Left lung (tissue), 10 donors: Measurements from ENCODE around the gene SLC4A5. TPM values are rescaled to one million over a fixed set of nuclear protein-coding genes. Genes with fewer than 3 reads are reported as not detected.
"Not testable (repeated sequence)": the region's sequence is repeated elsewhere in the genome, so short reads cannot be mapped to it uniquely, and the experiment has no call there.

Source experiments
- ATAC-seq: fragments of 200-7000 bp; cut with Tn5 transposase; one replicate; pipeline ENCODE4 v1.9.1; 2020; ENCODE audit warnings: moderate library complexity
- DNase-seq, 4 donors: peaks; one replicate each; pipeline ENCODE4 v3.0.0-alpha.2; 2013 to 2020
- H3K27ac ChIP-seq, 2 donors: fragments of 200-600 bp; sonication (generic) in 1 of 2; one replicate each; pipeline versions ENCODE4 v1.5.0 to v1.8.0; 2020 to 2021
- H3K27me3 ChIP-seq, 2 donors: fragments of 200-600 bp; sonication (generic) in 1 of 2; one replicate each; pipeline versions ENCODE4 v1.5.0 to v1.8.0; 2020 to 2021
- H3K36me3 ChIP-seq, 2 donors: fragments of 200-600 bp; sonication (generic) in 1 of 2; one replicate each; pipeline versions ENCODE4 v1.5.0 to v1.8.0; 2020 to 2021
- H3K4me1 ChIP-seq, 2 donors: fragments of 200-600 bp; one replicate each; pipeline ENCODE4 v1.8.0; 2021
- H3K4me3 ChIP-seq, 2 donors: fragments of 200-600 bp; sonication (generic) in 1 of 2; one replicate each; pipeline versions ENCODE4 v1.5.0 to v1.8.0; 2020 to 2021; ENCODE audit warnings: mild to moderate bottlenecking in 1 of 2
- H3K9me3 ChIP-seq, 2 donors: fragments of 200-600 bp; sonication (generic) in 1 of 2; one replicate each; pipeline versions ENCODE4 v1.5.0 to v1.8.0; 2020 to 2021
- CTCF ChIP-seq, 2 donors: fragments of 200-600 bp; sonication (generic) in 1 of 2; IDR thresholded peaks; one replicate each; pipeline versions ENCODE4 v1.5.0 to v1.8.0; 2021; ENCODE audit warnings: antibody characterized with exemption in 2 of 2
- intact Hi-C, 2 donors: fragments of 100-400 bp; cut with DNase I; formaldehyde crosslinking; loops; one replicate each; pipeline versions ENCODE4 v1.11.2 to v1.14.2; 2022
- polyA plus RNA-seq, 6 donors: library from polyadenylated mRNA; unstranded; fragments of 120-200 nt; gene quantifications; one replicate each; pipeline ENCODE4 v1.2.1, GENCODE V29; 2013; ENCODE audit not compliant: insufficient read length in 6 of 6
- total RNA-seq, 2 donors: library from RNA; stranded (reverse); fragmentation: NEBNext Ultra II Directional; extraction: Animal tissue kit (Norgen Biotek cat#: 25700); gene quantifications; one replicate each; pipeline ENCODE4 v1.2.1, GENCODE V29; 2021
- donor health status: DM: no; HTN: yes; CAD: no.
- donor health status: DM: no; HTN: no; CAD: no.

SLC4A5 gene
- total and polyA plus RNA-seq, 8 donors = 2.0 to 13.8 (median 8.0) TPM

- Histone ChIP-seq H3K36me3 (no peaks in the 10 kb centered on the region), H3K27ac (no peak overlapping the region), H3K4me3 (no peak overlapping the region), H3K9me3 (no peaks in the 10 kb centered on the region), H3K4me1 (no peaks in the 10 kb centered on the region), H3K27me3 (no peaks in the 10 kb centered on the region)
- intact Hi-C loops = no loop called here
- no peak for TF ChIP-seq CTCF (IDR thresholded peaks at IDR 0.05)
- ATAC-seq (no peak), DNase-seq (no peak)
Measured at GRCh38 chr2:74347303-74347702, 4.1 kb upstream of the SLC4A5 start.

GRCh38 chr2:74345272-74345943 is 2.2 kb upstream of the SLC4A5 start:
- H3K27me3 ChIP-seq = no peaks in the 10 kb centered on the region
- intact Hi-C loops = no loop called here
- no peak overlapping the region for H3K27ac ChIP-seq
- no peak for TF ChIP-seq CTCF (IDR thresholded peaks at IDR 0.05)
- H3K9me3 ChIP-seq = no peaks in the 10 kb centered on the region
- no peaks in the 10 kb centered on the region for H3K36me3 ChIP-seq
- DNase-seq (no peak), ATAC-seq (no peak)
- H3K4me1 ChIP-seq = no peaks in the 10 kb centered on the region
- no peak overlapping the region for H3K4me3 ChIP-seq

GRCh38 chr2:74336227-74336626 is 7.0 kb downstream of the SLC4A5 start:
- H3K36me3 ChIP-seq, H3K27me3 ChIP-seq, H3K9me3 ChIP-seq, ATAC-seq, H3K4me3 ChIP-seq, DNase-seq, intact Hi-C loops, H3K27ac ChIP-seq, H3K4me1 ChIP-seq: not testable (repeated sequence)

GRCh38 chr2:74334931-74335333 is 8.3 kb downstream of the SLC4A5 start:
- H3K4me3 ChIP-seq = no peak overlapping the region
- no peak overlapping the region for H3K27ac ChIP-seq
- no peaks in the 10 kb centered on the region for H3K9me3 ChIP-seq
- TF ChIP-seq CTCF (IDR thresholded peaks at IDR 0.05) = peak; percentile 88 to 94
- intact Hi-C loops = no loop called here
- H3K36me3 ChIP-seq = no peaks in the 10 kb centered on the region
- ATAC-seq (peak; percentile 99), DNase-seq (peak; percentile 54 to 89 (median 77))
- H3K27me3 ChIP-seq = no peaks in the 10 kb centered on the region
- H3K4me1 ChIP-seq = peaks cover 0 to 3% of the 10 kb centered on the region in 2 donors

GRCh38 chr2:74333896-74334586 is 9.2 kb downstream of the SLC4A5 start:
- intact Hi-C loops = no loop called here
- no peak for ATAC-seq

More at GRCh38 chr2:74333896-74334586, 9.2 kb downstream of the SLC4A5 start:
- DNase-seq = no peak
- Histone ChIP-seq H3K27me3 (no peaks in the 10 kb centered on the region), H3K4me3 (no peak overlapping the region), H3K4me1 (peaks cover 0 to 3% of the 10 kb centered on the region in 2 donors), H3K36me3 (no peaks in the 10 kb centered on the region), H3K27ac (no peak overlapping the region), H3K9me3 (no peaks in the 10 kb centered on the region)
- no peak for TF ChIP-seq CTCF (IDR thresholded peaks at IDR 0.05)
